Measurements from ENCODE around the gene LCE1A. TPM values are rescaled to one million over a fixed set of nuclear protein-coding genes. Genes with fewer than 3 reads are reported as not detected.

Gene LCE1A
- total RNA-seq, 1 experiment from 2014 or later = not detected

DNA sequence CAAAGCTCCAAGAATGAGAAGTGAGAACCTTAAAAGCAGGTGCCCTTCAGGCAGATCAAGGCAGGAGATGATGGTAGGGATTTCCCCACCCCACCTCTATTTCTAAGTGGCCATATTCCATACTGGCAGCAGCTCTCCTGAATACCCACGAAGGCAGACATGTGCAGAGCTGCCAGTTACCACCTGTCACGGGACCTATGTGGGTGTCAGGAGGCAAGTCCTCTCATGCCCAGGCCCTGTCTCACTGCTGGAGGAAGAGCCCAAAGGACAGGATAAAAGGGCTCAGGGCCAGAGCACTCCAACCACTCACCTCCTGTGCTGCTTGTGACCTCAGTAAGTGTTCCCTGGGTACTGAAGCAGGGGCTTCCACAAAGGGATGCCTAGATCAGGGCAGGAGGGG lies 16.2 kb upstream of the LCE1A start:
- H3K36me3 Mint-ChIP-seq (ENCODE audit: insufficient read depth, unreplicated experiment) = no peaks in the 10 kb centered on the region
- H3K9me3 Mint-ChIP-seq (ENCODE audit: low read depth, unreplicated experiment) = no peaks in the 10 kb centered on the region
- intact Hi-C loops (cut with micrococcal nuclease; ENCODE audit: unreplicated experiment) = no loop called here
- TF ChIP-seq CTCF (IDR thresholded peaks at IDR 0.05; ENCODE audit: unreplicated experiment) = no peak
- no peak for DNase-seq
- no peak overlapping the region for H3K4me3 Mint-ChIP-seq (ENCODE audit: low read depth, unreplicated experiment)
- CTCF ChIA-PET = no interaction called here
- H3K27ac Mint-ChIP-seq (ENCODE audit: unreplicated experiment) = no peak overlapping the region
- H3K27me3 Mint-ChIP-seq (ENCODE audit: unreplicated experiment) = peaks cover 65% of the 10 kb centered on the region
- no peaks in the 10 kb centered on the region for H3K4me1 Mint-ChIP-seq (ENCODE audit: low read depth, unreplicated experiment)
- no TSS peak for BruUV-seq (replicated peaks)

DNA sequence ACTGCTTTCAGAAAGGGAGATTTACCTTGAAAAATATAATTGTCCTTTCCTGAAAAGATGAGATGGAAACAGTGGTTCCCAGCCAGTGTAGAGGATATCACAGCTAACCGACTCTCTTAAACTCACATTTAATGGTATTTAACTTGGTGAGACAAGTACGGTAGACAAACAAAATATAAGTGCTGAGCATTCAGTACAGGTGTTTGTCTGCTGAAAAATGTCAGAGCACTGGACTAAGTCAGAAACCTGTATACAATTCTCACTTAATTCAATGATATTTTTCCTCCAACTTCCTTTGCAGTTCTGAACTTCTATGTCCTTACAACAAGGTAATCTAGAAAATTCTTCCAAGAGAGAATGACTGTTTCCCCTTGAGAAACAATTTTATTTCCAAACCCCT lies 15.6 kb upstream of the LCE1A start, which contains the start of gene LCE1B:
LCE1B (plus strand) TSS at position 301 of the 400 bp plus-strand sequence. CDS start 476 bp downstream, outside the sequence.
- no peak for DNase-seq
- CTCF ChIA-PET = no interaction called here
- no TSS peak for BruUV-seq (replicated peaks)
- TF ChIP-seq CTCF (IDR thresholded peaks at IDR 0.05; ENCODE audit: unreplicated experiment) = no peak
- no peak within 1 kb of the TSS for H3K27ac Mint-ChIP-seq (ENCODE audit: unreplicated experiment)
- peaks cover 67% of the 10 kb centered on the region for H3K27me3 Mint-ChIP-seq (ENCODE audit: unreplicated experiment)
- H3K4me1 Mint-ChIP-seq (ENCODE audit: low read depth, unreplicated experiment) = no peaks in the 10 kb centered on the region
- no peaks in the 10 kb centered on the region for H3K9me3 Mint-ChIP-seq (ENCODE audit: low read depth, unreplicated experiment)
- H3K36me3 Mint-ChIP-seq (ENCODE audit: insufficient read depth, unreplicated experiment) = no peaks in the 10 kb centered on the region
- intact Hi-C loops (cut with micrococcal nuclease; ENCODE audit: unreplicated experiment) = no loop called here
- H3K4me3 Mint-ChIP-seq (ENCODE audit: low read depth, unreplicated experiment) = no peak within 1 kb of the TSS

GRCh38 chr1:152817309-152817708 lies 10.0 kb upstream of the LCE1A start:
- no peak for DNase-seq
- CTCF ChIA-PET = no interaction called here
- peaks cover 50% of the 10 kb centered on the region for H3K27me3 Mint-ChIP-seq (ENCODE audit: unreplicated experiment)
- H3K27ac Mint-ChIP-seq (ENCODE audit: unreplicated experiment) = no peak overlapping the region
- intact Hi-C loops (cut with micrococcal nuclease; ENCODE audit: unreplicated experiment) = no loop called here
- no peaks in the 10 kb centered on the region for H3K36me3 Mint-ChIP-seq (ENCODE audit: insufficient read depth, unreplicated experiment)
- no peaks in the 10 kb centered on the region for H3K4me1 Mint-ChIP-seq (ENCODE audit: low read depth, unreplicated experiment)
- H3K4me3 Mint-ChIP-seq (ENCODE audit: low read depth, unreplicated experiment) = no peak overlapping the region
- no TSS peak for BruUV-seq (replicated peaks)
- H3K9me3 Mint-ChIP-seq (ENCODE audit: low read depth, unreplicated experiment) = no peaks in the 10 kb centered on the region
- TF ChIP-seq CTCF (IDR thresholded peaks at IDR 0.05; ENCODE audit: unreplicated experiment) = no peak

DNA sequence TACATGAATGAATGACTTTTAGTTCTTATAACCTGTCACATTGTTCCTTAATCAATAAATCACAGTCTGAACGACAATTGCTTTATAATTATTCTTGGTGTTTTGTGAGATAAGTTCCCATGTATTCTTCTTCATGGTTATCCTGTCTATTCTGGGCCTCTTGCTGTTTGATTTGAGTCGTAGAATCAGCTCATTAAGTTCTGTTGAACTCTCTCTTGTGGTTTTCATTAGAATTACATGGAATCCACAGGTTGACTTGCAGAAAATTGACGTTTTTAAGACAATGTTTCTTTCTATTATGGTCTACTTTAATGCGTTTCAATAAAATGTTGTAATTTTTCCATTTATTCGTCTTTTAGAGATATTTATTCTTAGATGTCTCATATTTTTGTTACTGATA lies 4.0 kb upstream of the LCE1A start:
- Mint-ChIP-seq H3K27me3 (ENCODE audit: unreplicated experiment) (peaks cover 55% of the 10 kb centered on the region), H3K4me1 (ENCODE audit: low read depth, unreplicated experiment) (no peaks in the 10 kb centered on the region), H3K27ac (ENCODE audit: unreplicated experiment) (no peak overlapping the region), H3K36me3 (ENCODE audit: insufficient read depth, unreplicated experiment) (no peaks in the 10 kb centered on the region), H3K4me3 (ENCODE audit: low read depth, unreplicated experiment) (no peak overlapping the region), H3K9me3 (ENCODE audit: low read depth, unreplicated experiment) (no peaks in the 10 kb centered on the region)
- DNase-seq = no peak
- TF ChIP-seq CTCF (IDR thresholded peaks at IDR 0.05; ENCODE audit: unreplicated experiment) = no peak
- CTCF ChIA-PET = no interaction called here
- intact Hi-C loops (cut with micrococcal nuclease; ENCODE audit: unreplicated experiment) = no loop called here
- no TSS peak for BruUV-seq (replicated peaks)
